22Rv1 (cell line): Measurements from ENCODE around the gene MUC6.

Experiments used
- H3K27ac ChIP-seq: fragments of 450-650 bp; 2 replicates; pipeline ENCODE4 v1.5.1; 2017
- CTCF ChIP-seq: fragments of 450-650 bp; IDR thresholded peaks from 2 replicates; pipeline ENCODE4 v1.5.1; 2017; ENCODE audit warnings: mild to moderate bottlenecking
- ZFX ChIP-seq: fragments of 450-650 bp; IDR thresholded peaks from 2 replicates; pipeline ENCODE4 v1.6.1; 2017; ENCODE audit warnings: antibody characterized with exemption, borderline replicate concordance

The MUC6 gene

GRCh38 chr11:1062075-1062820, 25.7 kb upstream of the MUC6 start:
- no peak overlapping the region for H3K27ac ChIP-seq
- TF ChIP-seq ZFX (no peak), CTCF (no peak)

- TF ChIP-seq ZFX, result no peak
- TF ChIP-seq CTCF, result no peak
- H3K27ac ChIP-seq, result no peak overlapping the region
Measured at GRCh38 chr11:1060852-1061616, 24.5 kb upstream of the MUC6 start.

GRCh38 chr11:1060410-1060809, 23.9 kb upstream of the MUC6 start:
- TF ChIP-seq CTCF, result no peak
- TF ChIP-seq ZFX, result no peak
- H3K27ac ChIP-seq, result no peak overlapping the region

GRCh38 chr11:1059759-1060158, 23.2 kb upstream of the MUC6 start:
- no peak for TF ChIP-seq ZFX
- TF ChIP-seq CTCF, result no peak

GRCh38 chr11:1057806-1058205, 21.3 kb upstream of the MUC6 start:
- TF ChIP-seq CTCF (no peak), ZFX (no peak)
- no peak overlapping the region for H3K27ac ChIP-seq

More at GRCh38 chr11:1059759-1060158, 23.2 kb upstream of the MUC6 start:
- H3K27ac ChIP-seq, result no peak overlapping the region

- H3K27ac ChIP-seq, result no peak overlapping the region
- TF ChIP-seq CTCF (no peak), ZFX (no peak)
Measured at GRCh38 chr11:1055990-1056771, 19.7 kb upstream of the MUC6 start.
